Muscle of leg (tissue), 11 donors: ENCODE results near the gene CPNE5. TPM values are rescaled to one million over a fixed set of nuclear protein-coding genes. Genes with fewer than 3 reads are reported as not detected.
A peak's percentile ranks its signal among the peaks of the same experiment; 100 is the strongest.

Experiments used
- DNase-seq: peaks from one replicate; pipeline ENCODE4 v3.0.0; 2013
- H3K27ac ChIP-seq: one replicate; pipeline ENCODE4 v1.5.1; 2013; ENCODE audit warnings: mild to moderate bottlenecking, low read length, control low read depth
- H3K27me3 ChIP-seq: one replicate; pipeline ENCODE4 v1.6.1; 2013; ENCODE audit warnings: low read length; ENCODE audit not compliant: control insufficient read depth, insufficient read depth
- H3K36me3 ChIP-seq: one replicate; pipeline ENCODE4 v1.6.1; 2013; ENCODE audit warnings: low read length; ENCODE audit not compliant: control insufficient read depth, insufficient read depth
- H3K4me1 ChIP-seq: one replicate; pipeline ENCODE4 v1.6.1; 2013; ENCODE audit warnings: low read length; ENCODE audit not compliant: control insufficient read depth, insufficient read depth
- H3K4me3 ChIP-seq: one replicate; pipeline ENCODE4 v1.5.1; 2013; ENCODE audit warnings: low read length, control low read depth
- H3K9me3 ChIP-seq: replicated peaks from 2 replicates; pipeline ENCODE4 v1.6.1; 2013; ENCODE audit warnings: low read depth, low read length; ENCODE audit not compliant: control insufficient read depth
- WGBS: methylation state at CpG from one replicate; pipeline ENCODE4 v1.1.5; 2013; ENCODE audit warnings: missing lambda C conversion rate; ENCODE audit not compliant: insufficient coverage; 5-methylcytosine and 5-hydroxymethylcytosine counted together
- polyA plus RNA-seq, 8 donors: library from polyadenylated mRNA; unstranded; fragments of 120-200 nt; gene quantifications; one replicate each; pipeline versions ENCODE4 v1.2.1 to v1.2.3, GENCODE V29; 2013; ENCODE audit warnings: inconsistent platforms in 1 of 8, low replicate concordance in 1 of 8; ENCODE audit not compliant: insufficient read length in 8 of 8, insufficient read depth in 1 of 8
- total RNA-seq: library from RNA; stranded (reverse); fragments of 120-200 nt; gene quantifications from one replicate; pipeline ENCODE4 v1.2.4, GENCODE V29; 2013

Gene CPNE5
- total and polyA plus RNA-seq, 9 donors = 4.9 to 17.8 (median 8.2) TPM

DNA sequence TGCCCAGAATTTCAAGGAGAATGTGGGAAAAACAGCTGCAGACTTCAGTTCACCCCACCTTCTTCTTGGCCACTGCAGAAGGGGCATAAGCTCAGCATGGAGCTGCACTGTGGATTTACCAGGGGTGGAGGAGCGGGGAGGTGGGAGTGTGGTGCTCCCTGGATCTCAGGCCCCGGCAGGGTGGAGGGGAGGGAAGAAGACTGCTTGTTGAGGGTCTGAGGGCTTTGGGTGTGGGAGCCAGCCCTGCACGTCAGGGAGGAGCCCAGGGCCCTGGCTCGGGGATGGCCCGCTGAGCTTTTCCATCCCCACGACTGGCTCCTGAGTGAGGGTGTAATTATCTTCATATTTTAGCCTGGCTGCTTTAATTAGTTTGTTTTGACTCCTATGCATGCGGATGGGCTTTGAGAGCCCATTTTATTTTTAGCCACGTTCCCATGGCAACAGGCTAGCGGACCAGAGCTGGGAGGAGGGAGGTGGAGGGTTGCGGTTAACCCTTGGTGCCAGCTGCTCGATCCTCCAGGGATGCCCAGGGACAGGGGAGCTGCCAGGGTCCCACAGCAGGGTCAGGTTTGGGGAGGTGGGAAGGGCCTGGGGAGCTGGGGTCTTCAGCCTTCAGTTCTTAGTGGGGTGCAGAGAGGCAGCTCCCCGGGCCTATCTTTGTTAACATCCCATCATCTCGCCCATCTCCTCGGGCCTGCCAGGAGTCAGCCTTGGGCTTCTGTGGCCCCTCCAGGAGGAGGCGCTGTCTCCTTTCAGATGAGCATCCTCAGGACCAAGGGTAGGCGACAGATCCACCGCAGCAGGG, 73.4 kb downstream of the CPNE5 start:
- no peaks in the 10 kb centered on the region for H3K27me3 ChIP-seq
- peak; percentile 88 for DNase-seq
- 33% methylated on average over 12 of the region's 17 CpGs for WGBS
- no peak overlapping the region for H3K4me3 ChIP-seq
- H3K36me3 ChIP-seq = no peaks in the 10 kb centered on the region
- peaks cover 45% of the 10 kb centered on the region for H3K4me1 ChIP-seq
- H3K27ac ChIP-seq = no peak overlapping the region
- H3K9me3 ChIP-seq = no peaks in the 10 kb centered on the region

- no peak overlapping the region for H3K4me3 ChIP-seq
- DNase-seq = no peak
- H3K27ac ChIP-seq = no peak overlapping the region
- H3K27me3 ChIP-seq = no peaks in the 10 kb centered on the region
- peaks cover 45% of the 10 kb centered on the region for H3K4me1 ChIP-seq
- H3K36me3 ChIP-seq = no peaks in the 10 kb centered on the region
- 63% methylated on average over 7 of the region's 10 CpGs for WGBS
- no peaks in the 10 kb centered on the region for H3K9me3 ChIP-seq
Observed at GRCh38 chr6:36765190-36765589, 74.1 kb downstream of the CPNE5 start.

DNA sequence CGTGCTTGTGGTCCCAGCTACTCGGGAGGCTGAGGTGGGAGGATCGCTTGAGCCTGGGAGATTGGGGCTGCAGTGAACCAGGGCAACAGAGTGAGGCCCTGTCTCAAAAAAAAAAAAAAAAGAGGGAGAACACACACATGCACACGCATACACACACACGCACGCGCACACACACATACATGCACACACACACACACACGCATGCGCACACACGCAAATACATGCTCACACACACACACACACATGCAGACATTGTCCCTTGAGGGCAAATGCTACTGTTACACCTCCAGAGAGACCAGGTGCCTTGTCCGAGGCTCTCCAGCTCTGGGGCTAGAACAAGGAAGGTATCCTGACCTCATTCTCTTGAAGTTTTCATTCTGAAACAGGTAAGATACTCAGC, 77.1 kb downstream of the CPNE5 start:
- Histone ChIP-seq H3K36me3 (peaks cover 2% of the 10 kb centered on the region), H3K27me3 (no peaks in the 10 kb centered on the region), H3K9me3 (no peaks in the 10 kb centered on the region), H3K27ac (no peak overlapping the region), H3K4me3 (no peak overlapping the region), H3K4me1 (peaks cover 29% of the 10 kb centered on the region)
- no peak for DNase-seq
- 89% methylated on average over 1 of the region's 11 CpGs for WGBS

DNA sequence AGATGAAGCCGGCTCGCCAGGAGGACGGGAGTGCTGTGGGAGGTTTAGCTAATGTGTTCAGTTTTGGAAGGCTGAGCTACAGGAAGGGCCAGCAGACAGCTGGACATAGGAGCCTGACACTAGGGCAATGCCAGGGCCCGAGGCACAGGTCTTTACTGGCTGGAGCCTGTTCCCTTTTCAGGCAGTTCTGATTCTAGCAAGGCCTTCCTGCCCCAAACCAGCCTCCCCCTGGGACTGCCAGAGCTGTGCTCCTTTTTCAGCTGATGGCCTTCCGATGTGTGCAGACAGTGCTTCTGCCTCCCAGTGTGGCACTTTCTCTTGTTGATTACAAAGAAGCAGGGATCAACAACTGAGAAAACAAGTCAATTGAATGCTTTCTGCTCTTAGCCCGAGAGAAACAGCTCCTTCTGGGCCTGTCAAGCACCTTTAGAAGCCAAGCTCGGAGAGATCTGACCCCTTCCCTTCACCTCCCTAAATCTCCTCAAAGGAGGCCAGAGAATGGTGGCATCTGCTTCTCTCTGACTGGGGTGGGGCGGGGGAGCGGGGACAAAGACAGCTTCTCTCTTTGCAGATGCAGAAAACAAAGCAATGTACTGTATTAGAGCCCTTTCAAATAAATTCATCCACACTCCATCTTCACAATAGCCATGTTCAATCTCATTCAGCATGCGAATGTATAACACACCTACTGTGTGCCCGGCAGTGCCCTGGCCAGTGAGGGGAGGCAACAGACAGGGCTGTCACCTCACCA, 78.4 kb downstream of the CPNE5 start:
- Histone ChIP-seq H3K36me3 (peaks cover 6% of the 10 kb centered on the region), H3K4me3 (no peak overlapping the region), H3K27me3 (no peaks in the 10 kb centered on the region), H3K4me1 (peaks cover 33% of the 10 kb centered on the region), H3K9me3 (no peaks in the 10 kb centered on the region), H3K27ac (no peak overlapping the region)
- WGBS = 72% methylated on average over 10 of the region's 11 CpGs
- DNase-seq = no peak

DNA sequence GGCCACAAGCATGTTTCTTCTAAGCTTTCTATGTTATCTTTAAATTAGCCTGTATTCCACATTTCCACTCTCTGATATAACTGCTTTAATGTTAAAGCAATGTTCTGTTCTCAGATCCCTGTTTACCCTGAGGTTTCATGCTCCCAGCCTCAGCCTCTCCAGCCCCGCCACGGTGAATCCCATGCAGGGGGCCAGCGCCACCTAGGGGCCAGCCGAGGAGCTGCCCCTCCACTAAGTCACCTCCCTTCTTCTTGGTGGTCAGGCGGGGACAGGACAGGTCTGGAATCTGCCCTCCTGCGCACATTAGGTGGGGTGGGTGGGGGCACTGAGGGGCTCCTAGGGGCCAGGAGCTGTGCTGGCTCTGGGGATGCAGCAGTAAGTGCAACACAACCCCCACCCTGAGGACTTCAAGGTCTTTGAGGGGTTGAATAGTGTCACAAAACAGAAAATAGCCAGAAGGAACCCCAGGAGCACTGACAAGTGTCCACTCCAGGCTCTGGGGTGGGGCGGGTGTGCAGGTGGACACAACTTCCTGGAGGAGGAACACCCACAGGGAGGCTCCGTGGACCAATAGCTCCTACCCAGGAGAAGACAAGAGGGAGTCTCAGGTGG, 80.0 kb downstream of the CPNE5 start:
- Histone ChIP-seq H3K27ac (no peak overlapping the region), H3K36me3 (peaks cover 6% of the 10 kb centered on the region), H3K4me1 (peaks cover 28% of the 10 kb centered on the region), H3K4me3 (no peak overlapping the region), H3K27me3 (peaks cover 2% of the 10 kb centered on the region), H3K9me3 (no peaks in the 10 kb centered on the region)
- DNase-seq = peak; percentile 85
- WGBS = 13% methylated on average over 4 of the region's 8 CpGs

- peaks cover 2% of the 10 kb centered on the region for H3K27me3 ChIP-seq
- H3K9me3 ChIP-seq = no peaks in the 10 kb centered on the region
- H3K27ac ChIP-seq = no peak overlapping the region
- no peak overlapping the region for H3K4me3 ChIP-seq
- DNase-seq = no peak
- 47% methylated on average over 9 of the region's 15 CpGs for WGBS
- H3K36me3 ChIP-seq = peaks cover 6% of the 10 kb centered on the region
- H3K4me1 ChIP-seq = peaks cover 30% of the 10 kb centered on the region
Observed at GRCh38 chr6:36758516-36759147, 80.6 kb downstream of the CPNE5 start.

- H3K4me3 ChIP-seq = no peak overlapping the region
- H3K9me3 ChIP-seq = no peaks in the 10 kb centered on the region
- peaks cover 2% of the 10 kb centered on the region for H3K27me3 ChIP-seq
- peaks cover 6% of the 10 kb centered on the region for H3K36me3 ChIP-seq
- H3K27ac ChIP-seq = no peak overlapping the region
- WGBS = 80% methylated on average over 3 of the region's 6 CpGs
- DNase-seq = no peak
- H3K4me1 ChIP-seq = peaks cover 36% of the 10 kb centered on the region
Observed at GRCh38 chr6:36757943-36758508, 81.2 kb downstream of the CPNE5 start.

DNA sequence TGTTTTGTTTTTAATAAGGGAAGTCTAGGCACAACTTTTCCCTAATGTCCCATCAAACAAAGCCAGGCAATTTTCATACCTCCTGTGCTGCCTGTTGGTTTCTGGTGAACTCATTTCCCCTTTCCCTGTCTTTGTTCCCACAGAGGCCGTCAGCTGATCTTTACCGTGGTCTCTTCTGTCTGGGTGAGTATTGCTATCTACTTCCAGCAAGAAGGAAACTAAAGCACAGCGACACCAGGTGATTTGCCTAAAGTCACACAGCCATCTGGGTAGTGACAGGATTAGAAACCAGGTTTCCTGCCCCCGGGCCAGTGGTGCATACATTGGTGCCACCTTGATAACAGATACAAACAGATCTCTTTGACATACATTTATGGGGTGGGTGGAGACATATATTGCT, 82.0 kb downstream of the CPNE5 start:
- Histone ChIP-seq H3K36me3 (peaks cover 6% of the 10 kb centered on the region), H3K4me3 (no peak overlapping the region), H3K27me3 (peaks cover 2% of the 10 kb centered on the region), H3K27ac (no peak overlapping the region), H3K9me3 (no peaks in the 10 kb centered on the region), H3K4me1 (peaks cover 44% of the 10 kb centered on the region)
- DNase-seq = peak; percentile 46
- 57% methylated on average over 1 of the region's 4 CpGs for WGBS

DNA sequence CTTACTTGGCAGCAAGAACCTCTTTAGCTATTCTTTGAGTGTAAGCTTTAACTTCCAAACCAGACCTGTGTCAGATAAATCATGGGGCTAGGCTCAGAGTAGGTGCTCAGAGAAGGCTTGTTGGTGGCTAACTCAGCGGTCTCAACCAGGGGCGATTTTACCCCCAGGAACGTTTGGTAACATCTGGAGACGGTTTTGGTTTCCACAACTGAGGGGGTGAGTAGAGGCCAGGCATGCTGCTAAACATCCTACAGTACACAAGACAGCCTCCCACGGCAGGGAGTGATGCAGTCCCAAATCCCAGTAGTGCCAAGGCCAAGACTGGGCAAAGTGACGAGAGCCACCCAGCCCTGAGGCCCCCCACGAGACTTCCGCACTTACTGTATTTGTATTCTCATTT, 82.5 kb downstream of the CPNE5 start:
- H3K4me3 ChIP-seq = no peak overlapping the region
- no peak for DNase-seq
- H3K36me3 ChIP-seq = peaks cover 6% of the 10 kb centered on the region
- H3K27ac ChIP-seq = no peak overlapping the region
- H3K27me3 ChIP-seq = peaks cover 2% of the 10 kb centered on the region
- peaks cover 48% of the 10 kb centered on the region for H3K4me1 ChIP-seq
- 44% methylated on average over 5 of the region's 8 CpGs for WGBS
- no peaks in the 10 kb centered on the region for H3K9me3 ChIP-seq
